Testis (tissue), 2 donors: ENCODE measurements around the gene SSBP2.

Source experiments
- CTCF ChIP-seq, 3 experiments: fragments of 450-650 bp in 2 of 3; fragments of 200-600 bp in 1 of 3; sonication (generic) in 1 of 3; IDR thresholded peaks; one replicate each; pipeline ENCODE4 v1.5.1; 2016 to 2019; ENCODE audit warnings: antibody characterized with exemption in 3 of 3, mild to moderate bottlenecking in 2 of 3, moderate library complexity in 1 of 3
- POLR2A ChIP-seq: fragments of 450-650 bp; IDR thresholded peaks from one replicate; pipeline ENCODE4 v1.6.1; 2017; ENCODE audit warnings: antibody characterized with exemption, mild to moderate bottlenecking, moderate library complexity

- TF ChIP-seq CTCF (IDR thresholded peaks at IDR 0.05), result no peak
- no peak for TF ChIP-seq POLR2A
These were observed 178.7 kb downstream of the SSBP2 start for GRCh38 chr5:81572201-81572600.
